ENCODE data around the gene TMEM184A.
A peak's percentile ranks its signal among the peaks of the same experiment; 100 is the strongest.
"Not testable (repeated sequence)": the region's sequence is repeated elsewhere in the genome, so short reads cannot be mapped to it uniquely, and the experiment has no call there.

Gene TMEM184A

DNA sequence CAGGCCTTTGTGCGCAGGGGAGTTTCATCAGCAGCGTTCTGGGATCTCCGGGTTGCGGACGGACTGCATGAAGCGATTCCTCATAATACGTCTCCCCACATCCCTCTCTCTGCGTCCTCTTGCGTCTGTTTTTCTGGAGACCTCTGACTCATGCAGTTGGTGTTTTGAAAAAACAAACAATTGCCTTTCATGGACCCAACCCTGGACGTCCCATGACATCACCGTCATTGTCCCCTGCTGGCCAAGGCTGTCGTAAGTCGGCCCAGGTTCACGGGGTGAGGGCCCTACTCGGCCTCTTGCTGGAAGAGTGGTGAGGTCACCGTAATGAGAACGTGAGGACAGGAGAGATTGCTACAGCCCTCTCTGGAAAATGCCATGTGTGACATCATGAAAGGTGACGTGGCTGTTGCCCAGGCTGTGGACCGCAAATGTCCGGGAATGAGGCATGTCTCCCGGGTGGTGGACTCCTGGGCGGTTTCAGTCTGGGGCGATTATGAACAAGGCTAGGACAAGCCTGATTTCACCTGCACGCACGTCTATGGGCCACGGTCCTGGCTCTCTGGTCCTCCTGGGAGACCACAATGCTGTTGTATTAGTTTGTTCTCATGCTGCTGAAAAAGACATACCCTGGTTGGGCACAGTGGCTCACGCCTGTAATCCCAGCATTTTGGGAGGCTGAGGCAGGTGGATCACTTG lies 35.3 kb downstream of the TMEM184A start:
- DNase-seq, result peak; percentile 77 to 83 (median 79)

GRCh38 chr7:1519322-1519922 lies 36.6 kb downstream of the TMEM184A start:
- not testable (repeated sequence) for DNase-seq

GRCh38 chr7:1516586-1517251 lies 39.3 kb downstream of the TMEM184A start:
- DNase-seq, result no peak

- not testable (repeated sequence) for DNase-seq
Measured at GRCh38 chr7:1515509-1515967, 40.5 kb downstream of the TMEM184A start.

- DNase-seq, result no peak
Measured at GRCh38 chr7:1514995-1515401, 41.0 kb downstream of the TMEM184A start.

GRCh38 chr7:1514407-1514806 lies 41.6 kb downstream of the TMEM184A start:
- no peak for DNase-seq

DNA sequence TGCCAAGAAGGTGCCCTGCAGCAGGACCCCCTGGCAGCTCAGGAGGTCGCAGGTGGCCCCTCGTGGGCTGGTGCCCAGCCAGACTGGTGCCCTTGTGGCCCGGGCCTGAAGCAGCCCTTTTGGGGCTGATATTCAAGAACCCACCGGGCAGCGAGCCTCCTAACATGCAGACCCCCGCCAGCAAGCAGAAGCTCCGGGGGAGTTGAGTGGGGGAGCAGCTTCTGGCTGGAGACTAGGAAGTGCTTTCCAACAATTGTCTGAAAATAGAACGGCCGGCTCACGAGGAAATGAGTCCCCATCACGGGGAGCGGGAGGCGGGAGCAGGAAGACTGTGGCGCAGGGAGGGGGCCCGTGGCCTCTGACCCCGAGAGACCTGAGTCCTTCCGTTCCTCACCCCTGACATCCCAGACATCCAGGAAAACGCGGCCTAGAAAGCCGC lies 42.3 kb downstream of the TMEM184A start:
- peak; percentile 83 to 89 (median 87) for DNase-seq

- peak; percentile 96 to 98 (median 98) for DNase-seq
Measured at GRCh38 chr7:1512781-1513656, 43.0 kb downstream of the TMEM184A start.

- no peak for DNase-seq
Measured at GRCh38 chr7:1511444-1512422, 44.3 kb downstream of the TMEM184A start.

DNA sequence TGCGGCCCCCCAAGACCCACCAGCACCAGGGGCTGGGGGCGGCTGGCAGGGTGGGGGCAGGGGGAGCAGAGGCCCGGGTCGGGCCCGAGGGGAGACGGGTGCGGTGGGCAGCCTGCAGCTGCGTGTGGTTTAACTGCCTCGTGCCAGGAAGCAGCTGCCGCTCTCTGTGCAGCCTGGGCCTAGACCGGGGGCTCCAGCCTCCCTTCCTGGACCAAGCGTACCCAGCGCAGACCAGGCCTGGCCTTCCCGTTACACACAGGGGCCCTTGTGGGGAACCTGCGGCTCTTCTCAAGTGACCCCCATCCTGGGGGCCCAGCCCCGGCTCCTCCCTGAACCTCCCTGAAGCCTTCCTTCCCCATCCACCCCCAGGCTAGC lies 45.2 kb downstream of the TMEM184A start:
- DNase-seq, result no peak

DNA sequence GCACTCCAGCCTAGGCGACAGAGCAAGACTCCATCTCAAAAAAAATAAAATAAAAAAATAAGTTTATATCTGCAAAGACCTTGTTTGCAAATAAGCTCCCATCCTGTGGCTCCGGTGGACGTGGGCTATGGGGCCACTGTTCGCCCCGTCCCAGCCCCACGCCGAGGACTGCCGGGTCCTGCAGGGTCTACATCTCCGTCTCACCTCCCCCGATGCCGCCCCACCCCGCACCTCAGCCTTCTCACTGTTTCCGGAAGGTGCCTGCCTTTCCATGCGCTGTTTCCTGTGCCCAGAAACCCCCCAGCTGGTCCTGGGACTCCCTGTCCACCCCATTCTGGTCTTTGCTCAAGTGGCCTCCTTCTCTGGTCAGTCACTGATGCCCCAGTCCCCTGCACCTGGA lies 46.8 kb downstream of the TMEM184A start:
- DNase-seq, result no peak

DNA sequence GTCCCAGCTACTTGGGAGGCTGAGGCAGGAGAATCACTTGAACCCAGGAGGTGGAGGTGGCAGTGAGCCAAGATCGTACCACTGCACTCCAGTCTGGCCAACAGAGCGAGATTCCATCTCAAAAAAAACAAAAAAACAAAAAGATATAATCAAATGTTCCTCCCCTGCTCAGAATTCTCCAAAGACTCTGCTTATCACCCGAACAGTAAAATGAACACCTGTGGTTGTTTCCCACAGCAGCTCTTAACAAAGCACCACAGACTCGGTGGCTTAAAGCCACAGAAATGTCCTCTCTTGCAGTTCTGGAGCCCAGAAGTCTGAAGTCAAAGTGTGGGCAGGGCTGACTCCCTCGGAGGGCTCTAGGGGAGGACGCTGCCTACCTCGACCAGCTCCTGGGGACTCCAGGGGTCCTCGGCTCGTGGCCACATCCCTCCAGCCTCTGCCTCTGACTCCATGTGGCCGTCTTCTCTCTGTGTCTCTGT lies 47.7 kb downstream of the TMEM184A start:
- no peak for DNase-seq

DNA sequence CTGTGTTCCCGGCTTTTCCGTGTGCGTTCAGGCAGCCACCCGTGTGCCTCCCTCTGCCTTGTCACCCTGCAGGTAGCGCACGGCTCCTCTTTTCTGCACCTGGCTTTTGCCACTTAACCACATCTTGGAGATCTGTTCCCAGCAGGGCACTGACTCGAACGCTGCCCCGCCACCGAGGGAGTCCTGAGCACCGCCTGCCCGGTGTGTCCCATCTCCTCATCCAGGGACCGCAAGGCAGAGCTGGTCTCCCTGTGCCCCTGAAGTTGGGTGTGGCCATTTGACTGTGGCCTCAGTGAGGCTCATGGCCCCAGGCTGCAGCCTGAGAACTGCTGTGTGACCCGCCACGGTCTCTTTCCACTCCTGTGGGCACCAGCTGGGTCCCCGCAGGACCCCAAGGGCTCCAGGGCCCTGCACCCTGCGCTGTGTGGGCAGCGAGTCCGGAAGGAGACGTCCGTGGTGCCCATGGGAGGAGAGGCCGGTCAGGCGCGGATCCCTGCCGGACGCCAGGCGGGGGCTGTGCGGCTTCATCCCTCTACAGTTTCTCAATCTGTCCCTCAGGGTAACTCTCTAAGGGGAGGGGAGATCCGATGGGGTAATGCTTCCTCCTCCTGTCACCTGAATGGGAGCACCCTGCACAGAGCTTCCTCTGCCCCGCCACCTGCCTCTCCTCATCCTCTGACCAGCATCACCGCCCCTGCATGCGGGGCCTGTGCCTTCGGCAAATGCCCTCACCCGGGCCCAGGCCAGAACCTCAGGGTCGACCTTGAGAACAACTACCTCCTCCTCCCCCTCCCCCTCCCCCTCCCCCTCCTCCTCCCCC lies 50.1 kb downstream of the TMEM184A start:
- DNase-seq, result peak in 1 of 3 donors; percentile 34

DNA sequence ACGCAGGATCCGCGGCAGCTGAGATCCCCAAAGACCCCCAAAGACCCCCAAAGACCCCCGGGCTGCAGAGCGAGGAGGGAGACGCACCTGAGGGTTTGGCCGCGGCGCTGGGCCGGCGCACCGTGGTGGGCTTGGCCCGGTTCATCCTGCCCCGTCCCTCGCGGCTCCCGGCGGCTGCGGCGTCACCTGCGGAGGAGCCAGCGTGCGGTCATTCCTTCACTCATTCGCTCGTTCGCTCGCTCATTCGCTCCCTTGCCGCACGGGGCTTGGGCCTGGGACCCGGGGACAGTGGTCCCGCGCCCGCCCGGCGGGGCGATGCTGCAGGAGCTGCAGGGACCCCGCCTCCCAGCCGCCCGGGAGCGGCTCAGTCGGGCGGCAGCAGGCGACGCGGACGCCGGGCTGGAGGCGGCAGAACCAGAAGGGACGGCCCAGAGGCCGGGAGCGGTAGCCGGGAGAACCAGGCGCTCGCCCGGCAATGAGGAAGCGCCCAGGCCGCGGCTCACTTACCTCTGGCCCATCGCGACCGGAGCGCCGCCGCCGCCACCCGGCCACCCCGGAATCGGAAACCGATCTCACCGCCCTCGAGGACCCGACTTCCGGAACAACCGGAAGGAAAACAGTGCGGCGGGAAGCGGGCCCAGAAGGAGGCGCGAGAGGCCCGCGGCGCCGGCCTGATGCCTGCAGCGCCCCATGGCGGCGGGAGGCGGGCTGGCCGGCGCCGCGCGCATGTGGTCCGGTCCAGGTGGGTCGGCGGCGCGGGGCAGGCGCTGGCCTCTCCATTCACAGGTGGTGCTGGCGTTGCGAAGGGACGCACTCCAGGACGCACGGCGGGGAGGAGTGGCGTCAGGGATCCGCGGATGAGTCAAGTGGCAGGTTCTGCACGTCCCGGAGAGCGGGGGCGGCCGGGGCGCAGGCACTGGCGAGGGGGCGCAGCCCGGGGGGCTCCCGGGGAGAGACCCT lies 51.9 kb downstream of the TMEM184A start, which contains the start of gene INTS1:
Gene INTS1 (minus strand): TSS at position 574 of the 960 bp plus-strand sequence. CDS start 429 bp downstream, at position 145.
- peak; percentile 95 to 96 (median 96) for DNase-seq

GRCh38 chr7:1503390-1503789 lies 52.6 kb downstream of the TMEM184A start:
- no peak for DNase-seq

GRCh38 chr7:1502845-1503244 lies 53.2 kb downstream of the TMEM184A start:
- no peak for DNase-seq

- no peak for DNase-seq
Measured at GRCh38 chr7:1501487-1502270, 54.3 kb downstream of the TMEM184A start.

DNA sequence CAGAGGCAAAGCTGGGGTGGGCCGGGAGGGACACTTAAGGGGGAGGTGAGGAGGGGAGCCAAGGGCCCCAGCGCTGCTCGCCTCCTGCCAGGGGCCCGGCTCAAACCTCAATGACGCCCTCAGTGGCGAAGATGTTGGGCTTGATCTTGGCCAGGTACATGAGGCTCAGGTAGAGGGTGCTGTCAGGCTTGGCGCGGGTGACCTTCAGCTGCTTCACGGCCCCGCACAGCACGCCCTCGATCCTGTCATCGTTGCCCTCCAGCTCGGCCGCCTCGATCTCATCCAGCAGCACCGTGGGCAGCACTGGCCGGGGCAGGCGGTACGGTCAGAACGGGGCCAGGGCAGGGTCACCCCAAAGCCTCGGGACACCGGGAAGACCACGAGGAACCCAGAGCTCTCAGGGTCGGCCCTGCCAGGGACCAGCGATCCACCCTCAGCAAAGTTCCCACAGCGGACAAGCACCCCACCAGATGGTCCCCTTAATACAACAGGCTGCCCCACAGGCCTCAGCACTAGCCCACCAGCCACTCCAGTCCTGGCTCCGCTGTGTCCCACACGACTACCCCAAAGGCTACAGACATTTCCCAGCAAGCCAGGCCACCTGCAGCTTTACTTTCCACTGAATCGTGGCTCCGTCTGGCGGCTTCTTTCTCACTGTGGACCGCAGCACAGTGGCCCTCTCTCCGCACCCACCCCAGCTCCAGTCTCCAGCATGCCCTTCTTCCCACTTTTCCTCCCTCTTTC lies 55.8 kb downstream of the TMEM184A start:
- no peak for DNase-seq
